K562 (cell line): ENCODE data around the gene MAPRE2. TPM values are rescaled to one million over a fixed set of nuclear protein-coding genes. Genes with fewer than 3 reads are reported as not detected.

Source experiments
- ATAC-seq: fragments of 200-7000 bp; cut with Tn5 transposase; 3 replicates; pipeline ENCODE4 v1.9.1; 2020; ENCODE audit warnings: moderate library complexity
- BruUV-seq: library from RNA; stranded (reverse); fragments of 400-500 nt; replicated peaks from 2 replicates; lab custom pipeline; 2021; lab: Mats Ljungman, UMichigan
- CTCF ChIA-PET: fragments of 300-600 bp; formaldehyde crosslinking; extraction: SDS; loops from one replicate; lab custom pipeline; 2021; ENCODE audit warnings: low intra/inter-chr PET ratio; lab: Yijun Ruan, JAX
- POLR2A ChIA-PET: fragments of 300-600, 350-650 bp; sonication (Branson Sonifier 250); formaldehyde crosslinking; extraction: SDS; loops from one replicate; lab custom pipeline; 2021; ENCODE audit warnings: antibody characterized with exemption, inconsistent platforms; lab: Yijun Ruan, JAX
- DNase-seq, 4 experiments: peaks; one replicate each; pipeline versions ENCODE4 v3.0.0 to v3.0.0-alpha.2; 2011 to 2018; ENCODE audit warnings: low spot score in 3 of 4, mixed read lengths in 3 of 4; ENCODE audit errors: extremely low read depth in 1 of 4
- FAIRE-seq: peaks from 2 replicates; lab custom pipeline; 2011; peaks lifted over from hg19 to GRCh38; lab: Jason Lieb, UNC
- H2AFZ ChIP-seq: 2 replicates; pipeline ENCODE4 v1.6.0; 2011; ENCODE audit warnings: low read depth, low read length, control low read depth, inconsistent platforms
- H3K27ac ChIP-seq: fragments of 200-600 bp; 3 replicates; pipeline ENCODE4 v1.8.0; 2011; ENCODE audit warnings: low read depth, mild to moderate bottlenecking, control low read depth, inconsistent platforms, low read length, moderate library complexity, mixed read lengths; ENCODE audit errors: extremely low read depth
- H3K27me3 ChIP-seq, 2 experiments: fragments of 300-600 bp in 1 of 2; 2 replicates in 1 of 2; 3 replicates in 1 of 2; pipeline versions ENCODE4 v1.6.0 to v1.8.0; 2011; ENCODE audit warnings: inconsistent platforms in 2 of 2, low read length in 2 of 2, mild to moderate bottlenecking in 1 of 2, mixed read lengths in 1 of 2, moderate library complexity in 1 of 2; ENCODE audit not compliant: control insufficient read depth in 2 of 2, insufficient read depth in 2 of 2
- H3K36me3 ChIP-seq: fragments of 300-600 bp; 3 replicates; pipeline ENCODE4 v1.8.0; 2011; ENCODE audit warnings: mild to moderate bottlenecking, low read length, inconsistent platforms; ENCODE audit not compliant: control insufficient read depth, insufficient read depth
- H3K4me1 ChIP-seq, 2 experiments: fragments of 200-600 bp in 1 of 2; replicated peaks in 1 of 2; 2 replicates in 1 of 2; 3 replicates in 1 of 2; pipeline versions ENCODE4 v1.5.1 to v1.8.0; 2011; ENCODE audit warnings: inconsistent platforms in 2 of 2, low read length in 2 of 2, mild to moderate bottlenecking in 1 of 2, mixed read lengths in 1 of 2, moderate library complexity in 1 of 2; ENCODE audit not compliant: control insufficient read depth in 2 of 2, insufficient read depth in 2 of 2
- H3K4me2 ChIP-seq: 2 replicates; pipeline ENCODE4 v1.6.1; 2011; ENCODE audit warnings: low read length, control low read depth, inconsistent platforms, mixed read lengths; ENCODE audit not compliant: insufficient read depth
- H3K4me3 ChIP-seq: fragments of 200-600 bp; sonication (generic), shearing (Covaris generic); 2 replicates; pipeline ENCODE4 v1.5.1; 2016; ENCODE audit warnings: control low read depth, inconsistent platforms
- H3K79me2 ChIP-seq: fragments of 200-600 bp; 3 replicates; pipeline ENCODE4 v1.8.0; 2011; ENCODE audit warnings: low read length, inconsistent platforms; ENCODE audit not compliant: control insufficient read depth, insufficient read depth
- H3K9ac ChIP-seq, 2 experiments: 2 replicates each; pipeline versions ENCODE4 v1.6.0 to v1.6.1; 2011; ENCODE audit warnings: low read depth in 2 of 2, low read length in 2 of 2, control low read depth in 1 of 2, inconsistent platforms in 1 of 2, mild to moderate bottlenecking in 1 of 2, mixed read lengths in 1 of 2; ENCODE audit not compliant: insufficient read depth in 1 of 2
- H3K9me1 ChIP-seq: one replicate; pipeline ENCODE4 v1.6.0; 2011; ENCODE audit warnings: inconsistent platforms, mild to moderate bottlenecking, low read length, moderate library complexity; ENCODE audit not compliant: control insufficient read depth, insufficient read depth
- H3K9me3 ChIP-seq: replicated peaks from 2 replicates; pipeline ENCODE4 v1.5.1; 2011; ENCODE audit warnings: low read depth, low read length, inconsistent platforms; ENCODE audit not compliant: control insufficient read depth, insufficient read depth
- H4K20me1 ChIP-seq: replicated peaks from 2 replicates; pipeline ENCODE4 v1.6.1; 2011; ENCODE audit warnings: low read length, inconsistent platforms, mixed read lengths; ENCODE audit not compliant: control insufficient read depth, insufficient read depth
- ATF3 ChIP-seq, 2 experiments: fragments of 450-650 bp in 1 of 2; sonication (generic) in 1 of 2; formaldehyde crosslinking in 1 of 2; IDR thresholded peaks in 1 of 2; conservative IDR thresholded peaks in 1 of 2; 2 replicates each; pipeline versions ENCODE4 v1.6.1 to v1.8.1; 2016 to 2023; ENCODE audit warnings: mild to moderate bottlenecking in 2 of 2, moderate library complexity in 2 of 2, inconsistent platforms in 1 of 2, missing genetic modification reagents in 1 of 2
- CHD1 ChIP-seq: fragments of 200-600 bp; sonication (generic); IDR thresholded peaks from one replicate; pipeline ENCODE4 v1.6.1; 2012; ENCODE audit warnings: mild to moderate bottlenecking, moderate library complexity, low read length, inconsistent platforms
- HDGF ChIP-seq: fragments of 450-650 bp; IDR thresholded peaks from 2 replicates; pipeline ENCODE4 v1.6.1; 2016
- MAFK ChIP-seq: IDR thresholded peaks from 2 replicates; pipeline ENCODE4 v1.6.1; 2011; ENCODE audit warnings: low read length, improper control_type of control experiment
- PHF20 ChIP-seq: fragments of 450-650 bp; IDR thresholded peaks from 2 replicates; pipeline ENCODE4 v1.6.1; 2018; ENCODE audit not compliant: partially characterized antibody
- SOX6 ChIP-seq: fragments of 450-650 bp; IDR thresholded peaks from 2 replicates; pipeline ENCODE4 v1.6.1; 2014; ENCODE audit warnings: mild to moderate bottlenecking
- SRF ChIP-seq, 2 experiments: fragments of 250-450, 450-650 bp in 1 of 2; sonication (Bioruptor Pico) in 1 of 2; sonication (generic) in 1 of 2; formaldehyde crosslinking; IDR thresholded peaks; 2 replicates each; pipeline versions ENCODE4 v1.5.0 to v1.5.1; 2020 to 2022; ENCODE audit warnings: mild to moderate bottlenecking in 1 of 2, missing genetic modification reagents in 1 of 2
- SRSF3 ChIP-seq: fragments of 200-400 bp; formaldehyde crosslinking; IDR thresholded peaks from 2 replicates; pipeline ENCODE4 v1.6.1; 2016; ENCODE audit warnings: mild to moderate bottlenecking, low read length, moderate library complexity; ENCODE audit not compliant: insufficient read depth
- THRB ChIP-seq: fragments of 450-650 bp; formaldehyde crosslinking; conservative IDR thresholded peaks from 2 replicates; pipeline ENCODE4 v1.4.0; 2022; ENCODE audit warnings: mild to moderate bottlenecking, missing genetic modification characterization
- U2AF2 ChIP-seq: fragments of 200-400 bp; formaldehyde crosslinking; optimal IDR thresholded peaks from 2 replicates; pipeline ENCODE3; 2017; ENCODE audit warnings: low read depth, mild to moderate bottlenecking, low read length
- WHSC1 ChIP-seq: IDR thresholded peaks from one replicate; pipeline ENCODE4 v1.6.1; 2012; ENCODE audit warnings: low read length, control low read depth, inconsistent platforms
- ZNF384 ChIP-seq: IDR thresholded peaks from 2 replicates; pipeline ENCODE4 v1.6.1; 2012; ENCODE audit warnings: low read depth, low read length, improper control_type of control experiment
- ZNF583 ChIP-seq: fragments of 250-450 bp; sonication (Bioruptor Pico); IDR thresholded peaks from 2 replicates; pipeline ENCODE4 v1.4.0; 2020
- ZNF609 ChIP-seq: sonication (generic); formaldehyde crosslinking; IDR thresholded peaks from 2 replicates; pipeline ENCODE4 v1.8.1; 2023; ENCODE audit warnings: missing genetic modification reagents, mild to moderate bottlenecking, borderline replicate concordance
- ZSCAN29 ChIP-seq: fragments of 450-650 bp; IDR thresholded peaks from 2 replicates; pipeline ENCODE4 v1.6.1; 2017
- WGBS: fragments of 100-300 bp; shearing (Covaris generic); methylation state at CpG from one replicate; pipeline ENCODE4 v1.1.6; 2016; ENCODE audit warnings: low coverage, mixed read lengths; ENCODE audit not compliant: insufficient coverage; ENCODE audit errors: missing lambda C conversion rate; 5-methylcytosine and 5-hydroxymethylcytosine counted together
- in situ Hi-C: fragments of 300-500 bp; cut with MboI; formaldehyde crosslinking; loops from 4 replicates; pipeline ENCODE4 v1.15.0; 2018; ENCODE audit warnings: inconsistent platforms, mixed read lengths
- intact Hi-C: fragments of 100-400 bp; cut with micrococcal nuclease; formaldehyde crosslinking; loops from 2 replicates; pipeline ENCODE4 v1.14.2; 2022
- polyA plus RNA-seq, 8 experiments: library from polyadenylated mRNA; depleted of rRNA in 4 of 8; stranded (reverse) in 5 of 8; unstranded in 3 of 8; fragments of >200 nt; fragmentation: Nextera tagmentation in 2 of 8; fragmentation: Illumina TruSeq in 1 of 8; extraction: Ambion mirVana in 2 of 8; extraction: Trizol in 1 of 8; gene quantifications; 2 replicates each; pipeline versions ENCODE4 v1.2.1 to v1.2.3, GENCODE V29; 2011 to 2014; ENCODE audit warnings: inconsistent platforms in 1 of 8, missing spikeins in 1 of 8
- total RNA-seq, 7 experiments: library from RNA; depleted of rRNA in 6 of 7; stranded (reverse); fragments of >200 nt in 6 of 7; fragmentation: Illumina TruSeq in 2 of 7; extraction: Trizol in 2 of 7; gene quantifications; 2 replicates each; pipeline versions ENCODE4 v1.2.1 to v1.2.3, GENCODE V29; 2011 to 2021; ENCODE audit warnings: low replicate concordance in 1 of 7

The MAPRE2 gene
- total and polyA plus RNA-seq, 9 of the 15 experiments (the other 6 are each of a cell fraction or from before 2014, with no cell fraction given), result 32.3 to 70.7 (median 40.7) TPM

- no peak overlapping the region for H2AFZ ChIP-seq
- H3K4me1 ChIP-seq, result peaks cover 0 to 11% of the 10 kb centered on the region in 2 experiments; a peak in 2 of 5 replicates
- H3K4me2 ChIP-seq, result no peak overlapping the region
- H3K36me3 ChIP-seq, result no peaks in the 10 kb centered on the region
- no peaks in the 10 kb centered on the region for H3K27me3 ChIP-seq
- POLR2A ChIA-PET, result no interaction called here
- CTCF ChIA-PET, result no interaction called here
- H3K9ac ChIP-seq, result no peak overlapping the region
- H3K79me2 ChIP-seq, result 0 out of 3 replicates have a peak, but pooled peaks cover 4% of the 10 kb centered on the region
- no peaks in the 10 kb centered on the region for H3K9me3 ChIP-seq
- DNase-seq (no peak), FAIRE-seq (no peak), ATAC-seq (no peak)
- 74% methylated on average over 5 of the region's 5 CpGs for WGBS
- in situ Hi-C loops (no loop called here), intact Hi-C loops (no loop called here)
- H3K4me3 ChIP-seq, result no peak overlapping the region
- H3K27ac ChIP-seq, result no peak overlapping the region
- no peak for TF ChIP-seq ATF3 (IDR thresholded peaks at IDR 0.05)
- no peak for TF ChIP-seq ATF3 (CRISPR knock-in tag; conservative IDR thresholded peaks at IDR 0.05)
- TF ChIP-seq SRF (CRISPR knock-in tag; IDR thresholded peaks at IDR 0.05), result no peak
- no peak for TF ChIP-seq MAFK
- no peak for TF ChIP-seq CHD1
- TF ChIP-seq SOX6, result no peak
- no peak for TF ChIP-seq HDGF
- no peak for TF ChIP-seq ZNF609 (CRISPR knock-in tag)
- no peak for TF ChIP-seq THRB (CRISPR knock-in tag)
- TF ChIP-seq WHSC1, result no peak
- no peak for TF ChIP-seq ZNF583 (CRISPR knock-in tag)
- TF ChIP-seq ZSCAN29, result no peak
- TF ChIP-seq ZNF384, result no peak
- no peak for TF ChIP-seq PHF20
- no peak for TF ChIP-seq U2AF2
- no peak for TF ChIP-seq SRSF3
- H3K9me1 ChIP-seq, result no peaks in the 10 kb centered on the region
- no peaks in the 10 kb centered on the region for H4K20me1 ChIP-seq
- BruUV-seq, result no TSS peak
Measured at GRCh38 chr18:35084494-35085449, 43.6 kb downstream of the MAPRE2 start.
